HCT116 (cell line): ENCODE measurements around the gene ARHGAP29.

ENCODE experiments used
- EZH2 ChIP-seq: fragments of 200-600 bp; sonication (generic); IDR thresholded peaks from 2 replicates; pipeline ENCODE4 v1.6.1; 2017; ENCODE audit warnings: antibody characterized with exemption, mixed run types
- EZH2phosphoT487 ChIP-seq: fragments of 200-600 bp; IDR thresholded peaks from 2 replicates; pipeline ENCODE4 v1.6.1; 2018; ENCODE audit warnings: antibody characterized with exemption, borderline replicate concordance
- POLR2A ChIP-seq: IDR thresholded peaks from 2 replicates; pipeline ENCODE4 v1.7.0; 2011; ENCODE audit warnings: borderline replicate concordance; ENCODE audit not compliant: insufficient read depth, insufficient read length; ENCODE audit errors: extremely low read depth
- POLR2AphosphoS5 ChIP-seq: IDR thresholded peaks from 2 replicates; pipeline ENCODE4 v1.6.1; 2011; ENCODE audit warnings: mild to moderate bottlenecking, low read depth, low read length, moderate library complexity
- SIN3A ChIP-seq: IDR thresholded peaks from 2 replicates; pipeline ENCODE4 v1.6.1; 2012; ENCODE audit warnings: low read depth
- SP1 ChIP-seq: IDR thresholded peaks from 2 replicates; pipeline ENCODE4 v1.6.1; 2012; ENCODE audit warnings: low read depth
- ZFX ChIP-seq: fragments of 450-650 bp; IDR thresholded peaks from 2 replicates; pipeline ENCODE4 v1.6.1; 2017
- TF ChIP-seq, protein P1 (sequence below), 3 experiments: fragments of 200-600 bp in 1 of 3; sonication (generic) in 1 of 3; IDR thresholded peaks in 2 of 3; conservative IDR thresholded peaks in 1 of 3; 2 replicates each; pipeline ENCODE4 v1.5.1; 2012 to 2017; ENCODE audit warnings: low read depth in 2 of 3, low read length in 2 of 3, antibody characterized with exemption in 1 of 3, borderline replicate concordance in 1 of 3, control low read depth in 1 of 3, mild to moderate bottlenecking in 1 of 3, mixed read lengths in 1 of 3, mixed run types in 1 of 3, moderate library complexity in 1 of 3; ENCODE audit not compliant: insufficient read depth in 1 of 3
- TF ChIP-seq, protein P2 (sequence below): IDR thresholded peaks from 2 replicates; pipeline ENCODE4 v1.6.1; 2011; ENCODE audit warnings: mild to moderate bottlenecking, low read length, moderate library complexity; ENCODE audit not compliant: insufficient replicate concordance; ENCODE audit errors: extremely low read depth
- TF ChIP-seq, protein P3 (sequence below): IDR thresholded peaks from 2 replicates; pipeline ENCODE4 v1.6.1; 2012; ENCODE audit warnings: low read depth
- TF ChIP-seq, protein P4 (sequence below): IDR thresholded peaks from 2 replicates; pipeline ENCODE4 v1.6.1; 2012

DNA sequence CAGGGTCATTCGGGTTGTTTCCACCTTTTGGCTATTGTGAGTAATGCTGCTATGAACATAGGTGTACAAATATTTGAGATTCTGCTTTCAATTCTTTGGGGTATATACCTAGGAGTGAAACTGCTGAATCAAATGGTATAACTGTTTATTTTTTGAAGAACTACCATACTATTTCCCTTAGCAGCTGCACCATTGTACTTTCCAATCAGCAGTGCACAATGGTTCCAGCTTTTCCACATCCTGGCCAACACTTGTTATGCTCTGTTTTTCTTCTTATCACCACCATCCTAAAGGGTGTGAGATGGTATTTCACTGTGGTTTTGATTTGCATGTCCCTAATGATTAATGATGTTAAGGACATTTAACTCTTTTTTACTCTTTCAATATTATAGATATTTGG is 112.8 kb downstream of the ARHGAP29 start:
- TF ChIP-seq POLR2A (no peak), EZH2phosphoT487 (no peak), POLR2AphosphoS5 (no peak), SP1 (no peak), SIN3A (no peak), EZH2 (no peak), ZFX (no peak)
- TF ChIP-seq, protein P1, sequence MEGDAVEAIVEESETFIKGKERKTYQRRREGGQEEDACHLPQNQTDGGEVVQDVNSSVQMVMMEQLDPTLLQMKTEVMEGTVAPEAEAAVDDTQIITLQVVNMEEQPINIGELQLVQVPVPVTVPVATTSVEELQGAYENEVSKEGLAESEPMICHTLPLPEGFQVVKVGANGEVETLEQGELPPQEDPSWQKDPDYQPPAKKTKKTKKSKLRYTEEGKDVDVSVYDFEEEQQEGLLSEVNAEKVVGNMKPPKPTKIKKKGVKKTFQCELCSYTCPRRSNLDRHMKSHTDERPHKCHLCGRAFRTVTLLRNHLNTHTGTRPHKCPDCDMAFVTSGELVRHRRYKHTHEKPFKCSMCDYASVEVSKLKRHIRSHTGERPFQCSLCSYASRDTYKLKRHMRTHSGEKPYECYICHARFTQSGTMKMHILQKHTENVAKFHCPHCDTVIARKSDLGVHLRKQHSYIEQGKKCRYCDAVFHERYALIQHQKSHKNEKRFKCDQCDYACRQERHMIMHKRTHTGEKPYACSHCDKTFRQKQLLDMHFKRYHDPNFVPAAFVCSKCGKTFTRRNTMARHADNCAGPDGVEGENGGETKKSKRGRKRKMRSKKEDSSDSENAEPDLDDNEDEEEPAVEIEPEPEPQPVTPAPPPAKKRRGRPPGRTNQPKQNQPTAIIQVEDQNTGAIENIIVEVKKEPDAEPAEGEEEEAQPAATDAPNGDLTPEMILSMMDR (IDR thresholded peaks at IDR 0.05 in 2 of 3, conservative IDR thresholded peaks at IDR 0.05 in 1 of 3; ENCODE audit: borderline replicate concordance in 1 of 3, insufficient read depth in 1 of 3, low read depth in 2 of 3, low read length in 2 of 3) = no peak
- TF ChIP-seq, protein P2, sequence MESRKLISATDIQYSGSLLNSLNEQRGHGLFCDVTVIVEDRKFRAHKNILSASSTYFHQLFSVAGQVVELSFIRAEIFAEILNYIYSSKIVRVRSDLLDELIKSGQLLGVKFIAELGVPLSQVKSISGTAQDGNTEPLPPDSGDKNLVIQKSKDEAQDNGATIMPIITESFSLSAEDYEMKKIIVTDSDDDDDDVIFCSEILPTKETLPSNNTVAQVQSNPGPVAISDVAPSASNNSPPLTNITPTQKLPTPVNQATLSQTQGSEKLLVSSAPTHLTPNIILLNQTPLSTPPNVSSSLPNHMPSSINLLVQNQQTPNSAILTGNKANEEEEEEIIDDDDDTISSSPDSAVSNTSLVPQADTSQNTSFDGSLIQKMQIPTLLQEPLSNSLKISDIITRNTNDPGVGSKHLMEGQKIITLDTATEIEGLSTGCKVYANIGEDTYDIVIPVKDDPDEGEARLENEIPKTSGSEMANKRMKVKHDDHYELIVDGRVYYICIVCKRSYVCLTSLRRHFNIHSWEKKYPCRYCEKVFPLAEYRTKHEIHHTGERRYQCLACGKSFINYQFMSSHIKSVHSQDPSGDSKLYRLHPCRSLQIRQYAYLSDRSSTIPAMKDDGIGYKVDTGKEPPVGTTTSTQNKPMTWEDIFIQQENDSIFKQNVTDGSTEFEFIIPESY = no peak
- TF ChIP-seq, protein P3, sequence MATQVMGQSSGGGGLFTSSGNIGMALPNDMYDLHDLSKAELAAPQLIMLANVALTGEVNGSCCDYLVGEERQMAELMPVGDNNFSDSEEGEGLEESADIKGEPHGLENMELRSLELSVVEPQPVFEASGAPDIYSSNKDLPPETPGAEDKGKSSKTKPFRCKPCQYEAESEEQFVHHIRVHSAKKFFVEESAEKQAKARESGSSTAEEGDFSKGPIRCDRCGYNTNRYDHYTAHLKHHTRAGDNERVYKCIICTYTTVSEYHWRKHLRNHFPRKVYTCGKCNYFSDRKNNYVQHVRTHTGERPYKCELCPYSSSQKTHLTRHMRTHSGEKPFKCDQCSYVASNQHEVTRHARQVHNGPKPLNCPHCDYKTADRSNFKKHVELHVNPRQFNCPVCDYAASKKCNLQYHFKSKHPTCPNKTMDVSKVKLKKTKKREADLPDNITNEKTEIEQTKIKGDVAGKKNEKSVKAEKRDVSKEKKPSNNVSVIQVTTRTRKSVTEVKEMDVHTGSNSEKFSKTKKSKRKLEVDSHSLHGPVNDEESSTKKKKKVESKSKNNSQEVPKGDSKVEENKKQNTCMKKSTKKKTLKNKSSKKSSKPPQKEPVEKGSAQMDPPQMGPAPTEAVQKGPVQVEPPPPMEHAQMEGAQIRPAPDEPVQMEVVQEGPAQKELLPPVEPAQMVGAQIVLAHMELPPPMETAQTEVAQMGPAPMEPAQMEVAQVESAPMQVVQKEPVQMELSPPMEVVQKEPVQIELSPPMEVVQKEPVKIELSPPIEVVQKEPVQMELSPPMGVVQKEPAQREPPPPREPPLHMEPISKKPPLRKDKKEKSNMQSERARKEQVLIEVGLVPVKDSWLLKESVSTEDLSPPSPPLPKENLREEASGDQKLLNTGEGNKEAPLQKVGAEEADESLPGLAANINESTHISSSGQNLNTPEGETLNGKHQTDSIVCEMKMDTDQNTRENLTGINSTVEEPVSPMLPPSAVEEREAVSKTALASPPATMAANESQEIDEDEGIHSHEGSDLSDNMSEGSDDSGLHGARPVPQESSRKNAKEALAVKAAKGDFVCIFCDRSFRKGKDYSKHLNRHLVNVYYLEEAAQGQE = no peak
- TF ChIP-seq, protein P4, sequence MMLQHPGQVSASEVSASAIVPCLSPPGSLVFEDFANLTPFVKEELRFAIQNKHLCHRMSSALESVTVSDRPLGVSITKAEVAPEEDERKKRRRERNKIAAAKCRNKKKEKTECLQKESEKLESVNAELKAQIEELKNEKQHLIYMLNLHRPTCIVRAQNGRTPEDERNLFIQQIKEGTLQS = no peak
